Transverse colon (tissue), 4 donors: ENCODE results near the gene SLC34A1. TPM values are rescaled to one million over a fixed set of nuclear protein-coding genes. Genes with fewer than 3 reads are reported as not detected.

Experiments
- DNase-seq: peaks from one replicate; pipeline ENCODE4 v3.0.0-alpha.2; 2019
- H3K27ac ChIP-seq, 4 donors: fragments of 200-600 bp; sonication (generic); 2 replicates each; pipeline ENCODE4 v1.5.1; 2016 to 2018; ENCODE audit warnings: inconsistent platforms in 4 of 4
- H3K27me3 ChIP-seq: fragments of 200-600 bp; sonication (generic); 2 replicates; pipeline ENCODE4 v1.5.1; 2017; ENCODE audit warnings: inconsistent platforms
- H3K36me3 ChIP-seq, 4 donors: fragments of 200-600 bp; sonication (generic); 2 replicates each; pipeline ENCODE4 v1.5.1; 2017 to 2019; ENCODE audit warnings: inconsistent platforms in 4 of 4
- H3K4me1 ChIP-seq, 4 donors: fragments of 200-600 bp; sonication (generic); 2 replicates each; pipeline ENCODE4 v1.5.1; 2017 to 2020; ENCODE audit warnings: inconsistent platforms in 4 of 4
- H3K4me3 ChIP-seq, 4 donors: fragments of 200-600 bp; sonication (generic); 1 replicate in 1 of 4; 2 replicates in 3 of 4; pipeline versions ENCODE4 v1.5.1 to v1.6.1; 2017 to 2019; ENCODE audit warnings: inconsistent platforms in 4 of 4
- H3K9me3 ChIP-seq, 2 donors: fragments of 200-600 bp; sonication (generic); 2 replicates each; pipeline ENCODE4 v1.5.1; 2017 to 2019; ENCODE audit warnings: inconsistent platforms in 2 of 2
- CTCF ChIP-seq, 5 experiments: fragments of 200-600 bp in 3 of 5; fragments of 450-650 bp in 2 of 5; sonication (generic) in 3 of 5; IDR thresholded peaks; 1 replicate in 2 of 5; 2 replicates in 3 of 5; pipeline ENCODE4 v1.5.1; 2016 to 2017; ENCODE audit warnings: antibody characterized with exemption in 5 of 5, inconsistent platforms in 3 of 5, mild to moderate bottlenecking in 2 of 5, moderate library complexity in 1 of 5
- EP300 ChIP-seq: sonication (generic); formaldehyde crosslinking; IDR thresholded peaks from one replicate; pipeline ENCODE4 v1.6.1; 2017; ENCODE audit warnings: antibody characterized with exemption, low read depth
- POLR2A ChIP-seq: fragments of 450-650 bp; IDR thresholded peaks from one replicate; pipeline ENCODE4 v1.6.1; 2016; ENCODE audit warnings: antibody characterized with exemption, mild to moderate bottlenecking, moderate library complexity
- POLR2AphosphoS5 ChIP-seq, 3 donors: sonication (generic); formaldehyde crosslinking; IDR thresholded peaks; one replicate each; pipeline ENCODE4 v1.6.1; 2016; ENCODE audit warnings: antibody characterized with exemption in 3 of 3
- WGBS, 2 donors: methylation state at CpG; one replicate each; pipeline ENCODE4 v1.1.5; 2018; ENCODE audit warnings: low coverage in 1 of 2; 5-methylcytosine and 5-hydroxymethylcytosine counted together
- in situ Hi-C, 4 donors: fragments of 200-750 bp; cut with MboI; loops; one replicate each; pipeline versions ENCODE4 v1.15.0 to v1.15.1; 2017; ENCODE audit warnings: low sequenced_read_pairs in 3 of 4, low pct_ligation_motif_present in 1 of 4, low pct_unique_long_range_greater_than_20kb in 1 of 4
- intact Hi-C: fragments of 100-400 bp; cut with DNase I; formaldehyde crosslinking; loops from one replicate; pipeline ENCODE4 v1.15.1; 2023; ENCODE audit warnings: low total_unique reads
- total RNA-seq, 4 donors: library from RNA; depleted of rRNA; stranded (reverse); fragments of >200 nt; gene quantifications; one replicate each; pipeline ENCODE4 v1.1.0, GENCODE V29; 2016

SLC34A1 gene
- total RNA-seq, 4 donors from 2014 or later: 0.55 TPM; not detected in 3

- Histone ChIP-seq H3K4me3 (peak overlapping the region; percentile 25 to 36 (median 28)), H3K36me3 (no peaks in the 10 kb centered on the region), H3K9me3 (no peaks in the 10 kb centered on the region), H3K4me1 (peaks cover 26 to 52% (median 38%) of the 10 kb centered on the region in 4 donors), H3K27ac (peak overlapping the region; percentile 79 to 92 (median 86)), H3K27me3 (no peaks in the 10 kb centered on the region)
- DNase-seq: no peak
- TF ChIP-seq CTCF (IDR thresholded peaks at IDR 0.05) (no peak), POLR2AphosphoS5 (IDR thresholded peaks at IDR 0.05) (no peak), EP300 (no peak), POLR2A (no peak)
- in situ Hi-C loops: no loop called here
- 56% methylated on average over 45 of the region's 46 CpGs; no CpG with 5 or more reads in 1 of the 2 donors for WGBS, 2 donors
- intact Hi-C loops: no loop called here
Observed at GRCh38 chr5:177367323-177367848, 16.8 kb upstream of the SLC34A1 start.

GRCh38 chr5:177367981-177368868 lies 16.0 kb upstream of the SLC34A1 start:
- H3K4me1 ChIP-seq: peaks cover 21 to 44% (median 32%) of the 10 kb centered on the region in 4 donors
- H3K27ac ChIP-seq: peak overlapping the region in 1 of 4 donors; percentile 92
- no peaks in the 10 kb centered on the region for H3K36me3 ChIP-seq
- H3K27me3 ChIP-seq: no peaks in the 10 kb centered on the region
- intact Hi-C loops (no loop called here), in situ Hi-C loops (no loop called here)
- no peaks in the 10 kb centered on the region for H3K9me3 ChIP-seq
- no peak for DNase-seq
- TF ChIP-seq POLR2AphosphoS5 (IDR thresholded peaks at IDR 0.05): no peak
- TF ChIP-seq CTCF (IDR thresholded peaks at IDR 0.05): no peak
- no peak for TF ChIP-seq POLR2A
- TF ChIP-seq EP300: no peak
- 86 to 90% methylated on average over 2 to 29 of the region's 29 CpGs for WGBS, 2 donors
- no peak overlapping the region for H3K4me3 ChIP-seq

GRCh38 chr5:177368869-177369644 lies 15.2 kb upstream of the SLC34A1 start:
- Histone ChIP-seq H3K36me3 (no peaks in the 10 kb centered on the region), H3K4me1 (peaks cover 21 to 36% (median 27%) of the 10 kb centered on the region in 4 donors), H3K4me3 (no peak overlapping the region), H3K27me3 (no peaks in the 10 kb centered on the region), H3K27ac (no peak overlapping the region), H3K9me3 (no peaks in the 10 kb centered on the region)
- DNase-seq: no peak
- TF ChIP-seq CTCF (IDR thresholded peaks at IDR 0.05) (peak; percentile 55 to 67 (median 63)), POLR2AphosphoS5 (IDR thresholded peaks at IDR 0.05) (no peak)
- intact Hi-C loops (no loop called here), in situ Hi-C loops (no loop called here)
- WGBS, 2 donors: 63% methylated on average over 5 of the region's 5 CpGs; no CpG with 5 or more reads in 1 of the 2 donors
